ENCODE measurements around the gene CDH24.

CDH24 gene

GRCh38 chr14:23066855-23067744 is 9.8 kb upstream of the CDH24 start:
- TF ChIP-seq CTCF (IDR thresholded peaks at IDR 0.05; ENCODE audit: low read length), result no peak
- TF ChIP-seq EZH2 (IDR thresholded peaks at IDR 0.05; ENCODE audit: borderline replicate concordance, low read length), result no peak
- no peak overlapping the region for H3K27ac ChIP-seq (ENCODE audit: low read depth, low read length, poor library complexity, severe bottlenecking)
- no peak overlapping the region for H3K4me3 ChIP-seq (ENCODE audit: low read depth, low read length, poor library complexity, severe bottlenecking)
- H3K9ac ChIP-seq (ENCODE audit: low read length), result no peak overlapping the region
- H3K4me2 ChIP-seq (ENCODE audit: low read length), result no peak overlapping the region
- peaks cover 32% of the 10 kb centered on the region for H3K4me1 ChIP-seq (ENCODE audit: insufficient read depth, low read length, severe bottlenecking)
- H3K9me2 ChIP-seq (ENCODE audit: low read depth, low read length), result no peaks in the 10 kb centered on the region
- no peak overlapping the region for H2AFZ ChIP-seq (ENCODE audit: low read length)
- H3K27me3 ChIP-seq (ENCODE audit: insufficient read depth, low read length), result no peaks in the 10 kb centered on the region
- H3F3A ChIP-seq (ENCODE audit: insufficient read depth, low read length), result no peaks in the 10 kb centered on the region
- no peaks in the 10 kb centered on the region for H3K9me3 ChIP-seq (ENCODE audit: low read length)
- no peaks in the 10 kb centered on the region for H4K20me1 ChIP-seq (ENCODE audit: insufficient read depth, low read length)
- peaks cover 70% of the 10 kb centered on the region for H3K36me3 ChIP-seq (ENCODE audit: insufficient read depth, low read length)
- peaks cover 11% of the 10 kb centered on the region for H3K79me2 ChIP-seq (ENCODE audit: insufficient read depth, low read length)

GRCh38 chr14:23066368-23066767 is 9.0 kb upstream of the CDH24 start:
- peaks cover 11% of the 10 kb centered on the region for H3K79me2 ChIP-seq (ENCODE audit: insufficient read depth, low read length)
- no peak overlapping the region for H3K27ac ChIP-seq (ENCODE audit: low read depth, low read length, poor library complexity, severe bottlenecking)
- no peaks in the 10 kb centered on the region for H4K20me1 ChIP-seq (ENCODE audit: insufficient read depth, low read length)
- peaks cover 76% of the 10 kb centered on the region for H3K36me3 ChIP-seq (ENCODE audit: insufficient read depth, low read length)
- TF ChIP-seq CTCF (IDR thresholded peaks at IDR 0.05; ENCODE audit: low read length) (no peak), EZH2 (IDR thresholded peaks at IDR 0.05; ENCODE audit: borderline replicate concordance, low read length) (no peak)
- no peaks in the 10 kb centered on the region for H3K9me2 ChIP-seq (ENCODE audit: low read depth, low read length)
- no peak overlapping the region for H3K9ac ChIP-seq (ENCODE audit: low read length)
- H3F3A ChIP-seq (ENCODE audit: insufficient read depth, low read length), result no peaks in the 10 kb centered on the region
- H3K4me2 ChIP-seq (ENCODE audit: low read length), result no peak overlapping the region
- H2AFZ ChIP-seq (ENCODE audit: low read length), result no peak overlapping the region
- no peak overlapping the region for H3K4me3 ChIP-seq (ENCODE audit: low read depth, low read length, poor library complexity, severe bottlenecking)
- H3K4me1 ChIP-seq (ENCODE audit: insufficient read depth, low read length, severe bottlenecking), result peaks cover 25% of the 10 kb centered on the region
- no peaks in the 10 kb centered on the region for H3K27me3 ChIP-seq (ENCODE audit: insufficient read depth, low read length)
- no peaks in the 10 kb centered on the region for H3K9me3 ChIP-seq (ENCODE audit: low read length)

- H3K27ac ChIP-seq (ENCODE audit: low read depth, low read length, poor library complexity, severe bottlenecking), result no peak overlapping the region
Observed at GRCh38 chr14:23063601-23064000, 6.3 kb upstream of the CDH24 start.

More at GRCh38 chr14:23063601-23064000, 6.3 kb upstream of the CDH24 start:
- Histone ChIP-seq H3K4me2 (ENCODE audit: low read length) (no peak overlapping the region), H2AFZ (ENCODE audit: low read length) (no peak overlapping the region), H3K9me3 (ENCODE audit: low read length) (no peaks in the 10 kb centered on the region), H3K79me2 (ENCODE audit: insufficient read depth, low read length) (no peaks in the 10 kb centered on the region), H3K4me1 (ENCODE audit: insufficient read depth, low read length, severe bottlenecking) (peaks cover 3% of the 10 kb centered on the region), H3F3A (ENCODE audit: insufficient read depth, low read length) (no peaks in the 10 kb centered on the region), H3K36me3 (ENCODE audit: insufficient read depth, low read length) (peaks cover 94% of the 10 kb centered on the region), H3K4me3 (ENCODE audit: low read depth, low read length, poor library complexity, severe bottlenecking) (no peak overlapping the region), H3K9ac (ENCODE audit: low read length) (no peak overlapping the region), H3K27me3 (ENCODE audit: insufficient read depth, low read length) (no peaks in the 10 kb centered on the region), H3K9me2 (ENCODE audit: low read depth, low read length) (no peaks in the 10 kb centered on the region), H4K20me1 (ENCODE audit: insufficient read depth, low read length) (no peaks in the 10 kb centered on the region)
- TF ChIP-seq CTCF (IDR thresholded peaks at IDR 0.05; ENCODE audit: low read length) (no peak), EZH2 (IDR thresholded peaks at IDR 0.05; ENCODE audit: borderline replicate concordance, low read length) (no peak)
